NCI-H460 (cell line): Measurements from ENCODE around the gene GPRC5B. TPM values are rescaled to one million over a fixed set of nuclear protein-coding genes. Genes with fewer than 3 reads are reported as not detected.

Source experiments
- DNase-seq: peaks from one replicate; pipeline ENCODE4 v3.0.0-alpha.2; 2016; ENCODE audit warnings: low read depth; ENCODE audit errors: extremely low read depth
- total RNA-seq: library from RNA; depleted of rRNA; stranded (reverse); fragments of >200 nt; shearing (Covaris generic); gene quantifications from 2 replicates; pipeline ENCODE4 v1.2.3, GENCODE V29; 2014

Gene GPRC5B
- total RNA-seq, 1 experiment from 2014 or later, result 0.10 TPM

DNA sequence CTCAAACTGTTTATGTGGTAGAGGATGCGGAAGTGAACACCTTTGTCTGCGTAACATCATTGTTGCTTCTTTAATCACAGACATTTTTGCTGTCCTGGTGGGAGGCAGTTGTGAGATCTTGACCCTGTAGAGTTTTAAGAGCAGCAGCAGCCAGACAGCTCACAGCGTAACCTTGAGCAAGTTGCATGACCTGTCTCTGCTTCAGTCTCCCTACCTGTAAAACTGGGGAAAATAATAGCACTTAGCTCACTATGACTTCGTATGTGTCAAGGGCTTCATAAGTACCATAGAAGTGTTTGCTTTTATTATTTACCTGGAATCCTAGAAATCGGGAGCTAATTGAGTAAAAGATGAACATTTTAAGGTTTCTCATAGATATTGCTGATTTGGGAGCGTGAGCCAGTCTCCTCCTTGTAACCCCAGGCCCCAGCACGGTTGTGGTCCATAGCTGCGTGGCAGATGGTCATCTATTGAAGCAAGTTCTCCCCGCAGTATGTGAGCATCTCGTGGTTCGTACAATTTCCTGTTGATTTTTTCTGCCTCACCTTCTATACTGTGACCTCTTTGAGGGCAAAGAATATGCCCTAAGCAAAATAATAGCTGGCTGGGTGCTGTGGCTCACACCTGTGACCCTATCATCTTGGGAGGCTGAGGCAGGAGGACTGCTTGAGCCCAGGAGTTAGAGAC is 34.4 kb downstream of the GPRC5B start:
- DNase-seq, result no peak

DNA sequence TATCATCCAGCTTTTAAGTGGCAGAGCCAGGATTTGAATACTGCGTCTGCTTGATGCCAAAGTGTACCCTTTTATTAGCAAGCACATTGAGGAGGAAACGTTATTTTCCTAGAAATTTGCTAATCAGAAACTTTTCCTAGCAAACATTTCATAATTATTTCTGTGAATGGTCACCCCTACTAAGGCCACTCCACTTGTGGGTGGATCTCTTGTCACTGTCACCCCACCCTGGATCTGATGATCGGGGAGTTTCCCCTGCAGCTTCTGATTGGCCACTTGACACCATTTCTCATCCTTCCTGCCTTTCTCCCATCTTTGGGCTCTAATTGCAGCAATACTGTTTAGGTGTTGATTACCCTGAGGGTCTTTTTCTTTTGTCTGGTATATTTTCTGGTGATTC is 35.9 kb downstream of the GPRC5B start:
- DNase-seq, result no peak

DNA sequence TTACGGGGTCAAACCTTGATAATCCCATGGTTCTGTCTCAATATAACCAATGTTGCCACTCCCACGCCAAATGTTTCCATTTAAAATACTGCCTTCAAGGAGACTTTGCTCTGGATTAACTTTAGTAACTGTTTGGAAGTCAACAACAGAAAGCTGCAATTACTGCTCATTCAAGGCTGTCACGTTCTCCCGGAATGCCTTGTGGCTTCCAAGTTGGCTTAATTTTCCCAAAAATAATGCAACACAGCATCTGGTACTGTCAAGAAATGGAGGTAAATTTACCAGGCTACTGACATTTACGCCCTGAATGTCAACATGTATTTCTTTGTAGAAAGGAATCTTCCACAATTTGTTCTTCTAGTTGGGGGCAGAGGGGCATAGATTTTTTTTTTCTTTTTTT is 38.2 kb downstream of the GPRC5B start:
- DNase-seq, result no peak

DNA sequence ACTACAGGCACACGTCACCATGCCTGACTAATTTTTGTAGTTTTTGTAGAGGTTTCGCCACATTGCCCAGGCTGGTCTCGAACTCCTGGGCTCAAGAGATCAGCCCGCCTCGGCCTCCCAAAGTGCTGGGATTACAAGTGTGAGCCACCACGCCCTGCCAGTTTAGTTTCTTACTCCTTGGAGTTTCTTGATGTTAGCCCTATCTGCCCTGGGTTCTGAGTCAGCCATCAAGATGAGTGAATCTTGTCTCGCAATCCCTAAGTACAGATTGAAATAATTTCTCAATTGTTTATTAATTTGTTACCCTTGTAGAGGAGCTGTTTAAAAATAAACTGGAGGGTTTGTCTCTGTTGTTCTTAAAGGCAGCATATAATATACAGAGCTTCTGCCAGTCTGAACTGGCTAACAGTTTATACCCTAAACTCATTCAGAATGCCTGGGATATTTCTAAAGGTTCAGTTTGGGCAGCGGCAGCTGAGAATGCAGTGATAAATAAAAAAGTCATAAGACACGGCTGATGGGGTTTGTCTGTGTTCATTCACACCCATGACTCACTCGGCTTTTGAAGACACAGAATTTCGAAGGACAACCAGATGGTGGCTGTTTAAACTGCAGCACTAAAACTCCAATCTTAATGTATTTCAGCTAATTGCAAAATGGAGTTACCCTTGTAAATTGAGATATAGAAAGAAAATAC is 39.6 kb downstream of the GPRC5B start:
- DNase-seq, result no peak

DNA sequence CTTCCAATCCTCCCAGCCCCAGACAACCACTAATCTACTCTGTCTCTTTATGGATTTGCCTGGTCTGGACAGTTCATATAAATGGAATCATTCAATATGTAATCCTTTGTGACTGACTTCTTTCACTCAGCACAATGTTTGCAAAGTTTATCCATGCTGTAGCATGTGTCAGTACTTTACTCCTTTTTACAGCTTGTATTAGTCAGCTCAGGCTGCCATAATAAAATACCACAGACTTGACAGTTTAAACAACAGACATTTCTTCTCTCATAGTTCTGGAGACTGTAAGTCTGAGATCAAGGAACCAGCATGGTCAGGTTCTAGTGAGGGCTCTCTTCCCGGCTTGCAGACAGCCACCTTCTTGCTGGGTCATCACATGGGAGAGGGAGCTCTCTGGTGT is 41.3 kb downstream of the GPRC5B start:
- no peak for DNase-seq

DNA sequence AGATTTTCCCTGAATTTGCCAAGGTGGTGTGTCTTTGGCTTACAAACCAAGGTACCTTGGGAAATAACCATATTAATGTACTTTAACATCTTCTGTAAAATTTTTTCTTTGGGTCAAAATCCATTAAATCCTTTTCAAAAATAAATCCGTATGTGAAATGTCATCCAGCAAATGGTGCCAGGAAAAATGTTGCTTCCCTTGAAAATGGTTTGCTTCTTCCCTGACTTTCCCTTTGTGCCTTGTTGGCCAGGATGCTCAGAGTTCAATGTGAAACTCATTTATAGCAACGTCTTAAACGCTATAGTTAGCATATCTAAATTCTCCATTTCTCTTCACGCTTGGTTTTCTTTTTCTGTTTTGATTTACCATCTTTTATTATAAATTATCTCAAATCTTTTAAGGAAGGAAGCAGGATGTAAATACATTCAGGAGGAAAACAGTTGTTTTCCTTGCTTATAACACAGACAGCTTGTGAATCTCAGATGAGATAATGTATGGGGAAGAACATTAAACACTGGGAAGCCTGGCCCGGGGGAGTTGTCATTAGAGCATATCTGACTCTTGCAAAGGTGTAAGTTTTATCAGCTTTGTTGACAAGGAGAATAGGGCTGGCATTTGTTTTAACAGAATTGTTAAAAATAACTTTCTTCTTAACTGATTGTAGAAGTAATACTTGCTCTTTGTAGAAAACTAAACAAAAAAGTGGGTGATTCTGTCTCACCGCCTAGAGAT is 42.1 kb downstream of the GPRC5B start:
- DNase-seq, result no peak

DNA sequence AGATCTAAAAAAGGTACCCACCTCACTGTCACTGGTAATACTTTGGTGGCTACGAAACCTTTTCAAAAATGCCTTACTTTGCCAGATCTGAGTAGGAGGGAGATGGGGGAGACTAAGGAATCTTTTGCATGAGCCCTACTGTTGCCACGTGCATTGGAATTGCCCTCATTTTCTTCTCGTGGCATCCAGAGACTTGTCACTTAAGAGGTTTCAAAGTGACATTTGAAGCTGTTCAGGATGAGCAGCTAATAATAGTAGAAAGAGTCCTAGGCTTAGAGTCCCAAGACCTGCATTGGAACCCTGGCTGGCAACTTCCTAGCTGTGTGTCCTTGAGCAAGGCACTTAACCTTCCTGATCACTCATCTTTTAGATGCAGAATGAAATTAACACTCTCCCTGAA is 43.5 kb downstream of the GPRC5B start:
- DNase-seq, result no peak

DNA sequence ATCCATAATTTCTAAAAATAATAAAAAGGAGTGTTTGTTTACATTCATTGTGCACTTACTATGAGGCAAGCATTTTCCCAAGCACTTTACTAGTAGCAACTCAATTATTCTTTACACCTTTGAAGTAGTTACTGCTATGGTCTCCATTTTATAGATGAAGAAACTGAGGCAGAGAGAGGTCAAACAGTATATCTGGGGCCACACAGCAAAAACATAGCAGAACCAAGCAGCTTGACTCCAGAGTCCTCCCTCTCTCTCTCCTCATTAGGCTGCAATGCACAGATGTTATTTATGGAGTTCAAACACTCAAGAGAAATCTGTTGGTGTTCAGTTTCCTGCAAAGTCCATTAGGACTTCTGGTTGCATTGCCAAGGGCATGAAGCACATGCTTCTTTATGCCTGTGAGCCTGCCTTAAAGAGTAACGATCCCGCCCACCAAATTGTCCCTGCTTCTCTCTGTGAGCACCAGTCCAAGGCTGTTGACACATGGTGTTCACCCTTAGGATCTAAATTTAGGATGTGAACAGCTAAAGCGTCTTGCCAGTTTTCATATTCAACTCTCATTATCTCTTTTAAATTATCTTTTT is 44.0 kb downstream of the GPRC5B start:
- DNase-seq, result no peak

DNA sequence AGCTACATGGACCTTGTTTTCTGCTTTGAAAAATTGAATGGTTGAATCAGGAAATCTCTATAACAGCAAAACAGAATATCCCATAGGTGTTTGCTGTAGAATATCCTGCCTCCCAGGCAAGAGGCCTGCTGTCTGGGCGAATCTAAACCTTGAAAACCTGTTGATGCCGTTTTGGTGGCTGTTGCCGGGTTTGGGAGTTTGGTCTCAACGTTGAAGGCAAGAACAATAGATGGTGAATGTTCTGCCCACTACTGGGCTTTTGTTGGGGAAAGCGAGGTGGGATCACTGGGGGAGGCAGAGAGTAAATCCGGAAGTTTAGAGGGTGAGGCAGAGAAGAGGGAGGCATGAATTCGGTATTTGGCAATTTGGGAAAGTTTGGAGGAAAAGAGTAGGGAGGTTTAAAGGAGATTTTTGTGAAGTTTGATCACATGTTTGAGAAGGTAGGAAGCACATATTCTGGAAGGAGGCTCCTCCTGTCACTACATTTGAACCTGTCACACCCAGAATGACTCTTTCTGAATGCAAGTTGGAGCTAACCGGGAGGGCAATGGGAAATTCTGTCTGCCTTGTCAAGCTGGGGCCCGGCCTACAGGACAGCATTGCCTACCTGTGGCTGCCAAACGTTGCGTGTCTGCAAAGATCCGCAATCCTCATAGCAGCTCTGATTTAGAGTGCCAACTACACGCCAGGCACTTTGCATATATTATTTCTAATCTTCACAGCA is 46.5 kb downstream of the GPRC5B start:
- no peak for DNase-seq

DNA sequence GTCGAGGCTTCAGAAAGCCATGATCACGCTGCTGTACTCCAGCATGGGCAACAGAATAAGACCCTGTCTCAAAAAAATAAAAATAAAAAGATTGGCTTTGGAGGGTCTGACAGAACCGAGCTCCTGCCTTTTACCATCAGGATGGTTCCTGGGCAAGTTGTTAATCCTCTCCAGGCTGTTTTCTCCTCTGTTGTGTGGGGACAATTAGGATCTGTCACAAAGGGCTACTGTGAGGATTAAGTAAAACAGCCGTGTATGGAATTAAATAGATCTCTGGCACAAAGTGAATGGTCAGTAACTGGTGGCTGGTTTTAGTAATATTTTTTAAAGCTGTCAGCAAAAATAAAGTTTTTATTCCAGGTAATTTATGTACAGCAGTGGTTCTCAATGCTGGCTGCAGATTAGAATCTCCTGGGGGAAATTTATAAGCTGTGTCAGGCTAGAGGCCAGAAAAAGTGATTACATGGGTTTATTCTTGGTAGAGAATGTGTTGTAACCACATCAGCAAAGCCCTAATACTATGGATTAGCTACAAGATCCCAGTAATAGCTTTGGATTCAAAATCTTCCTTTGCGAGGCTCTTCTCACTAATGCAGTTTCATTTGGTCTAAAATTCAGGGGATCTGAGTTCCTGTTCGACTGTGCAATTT is 47.2 kb downstream of the GPRC5B start:
- DNase-seq, result no peak

DNA sequence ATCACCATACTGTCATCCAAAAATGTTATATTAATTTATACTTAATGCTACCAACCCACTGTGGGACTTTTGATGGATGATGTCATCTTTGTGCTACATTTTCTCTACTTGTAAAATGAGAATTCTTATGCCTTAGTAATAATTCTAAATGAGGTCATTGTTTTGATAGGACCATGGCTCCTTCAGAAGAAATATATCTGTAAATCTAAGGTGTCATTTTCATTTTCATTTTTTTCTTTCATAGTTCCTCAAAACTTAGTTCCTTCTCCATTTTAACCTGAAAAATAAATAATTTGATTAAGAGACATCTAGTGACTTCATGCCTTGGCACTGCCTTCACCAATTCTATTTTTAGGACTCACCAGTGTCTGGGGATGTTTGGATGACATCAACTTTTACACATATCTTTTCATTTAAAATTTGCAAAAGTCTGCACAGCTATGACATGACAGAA is 48.7 kb downstream of the GPRC5B start:
- no peak for DNase-seq

DNA sequence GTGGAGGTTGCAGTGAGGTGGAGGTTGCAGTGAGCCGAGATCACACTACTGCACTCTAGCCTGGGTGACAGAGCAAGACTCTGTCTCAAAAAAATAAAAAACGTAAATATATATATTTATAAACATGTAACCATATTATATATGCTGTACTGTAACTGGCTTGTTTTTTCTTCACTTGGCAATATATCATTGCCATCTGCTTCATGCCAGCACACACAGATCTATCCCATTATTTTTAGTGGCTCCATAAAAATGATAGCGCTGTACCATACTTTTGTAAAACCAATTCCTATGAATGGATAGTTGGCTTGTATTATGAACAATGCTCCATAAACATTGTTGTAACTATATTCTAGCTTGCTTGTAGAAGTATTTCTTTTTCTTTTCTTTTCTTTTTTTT is 49.5 kb downstream of the GPRC5B start:
- DNase-seq, result no peak

DNA sequence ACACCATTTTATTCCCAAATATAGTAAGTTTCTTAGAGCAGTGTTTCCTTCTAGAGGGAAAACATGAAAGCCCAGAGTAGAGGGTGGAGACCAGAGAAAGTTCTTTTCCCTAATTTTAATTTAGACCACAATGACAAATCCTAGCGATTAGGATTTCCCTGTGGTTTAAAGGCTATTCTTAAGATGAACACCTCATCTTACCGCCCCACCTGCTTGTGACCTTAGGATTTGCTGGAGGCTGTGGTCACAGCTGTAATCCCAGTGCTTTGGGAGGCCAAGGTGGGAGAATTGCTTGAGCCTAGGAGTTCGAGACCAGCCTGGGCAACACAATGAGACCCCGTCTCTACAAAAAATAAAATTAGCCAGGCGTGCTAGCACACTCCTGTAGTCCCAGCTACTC is 51.1 kb downstream of the GPRC5B start:
- DNase-seq, result no peak

DNA sequence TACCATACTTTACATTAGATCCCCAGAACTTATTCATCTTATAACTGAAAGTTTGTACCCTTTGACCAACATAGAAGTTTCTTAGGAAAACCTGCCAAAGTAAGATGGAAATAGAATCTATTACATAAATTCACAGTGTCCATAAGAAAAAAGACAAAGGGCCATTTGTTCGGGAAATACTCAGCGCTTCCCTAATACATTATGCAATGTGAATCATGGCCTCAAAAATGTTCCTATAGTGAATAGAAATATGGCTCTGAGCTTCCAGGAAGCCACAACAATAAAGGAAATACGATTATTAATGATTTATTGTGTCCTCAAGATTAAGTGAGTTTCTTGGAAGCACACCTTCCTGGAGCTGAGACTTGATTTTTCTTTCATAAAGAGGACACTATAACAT is 51.5 kb downstream of the GPRC5B start:
- DNase-seq, result no peak

DNA sequence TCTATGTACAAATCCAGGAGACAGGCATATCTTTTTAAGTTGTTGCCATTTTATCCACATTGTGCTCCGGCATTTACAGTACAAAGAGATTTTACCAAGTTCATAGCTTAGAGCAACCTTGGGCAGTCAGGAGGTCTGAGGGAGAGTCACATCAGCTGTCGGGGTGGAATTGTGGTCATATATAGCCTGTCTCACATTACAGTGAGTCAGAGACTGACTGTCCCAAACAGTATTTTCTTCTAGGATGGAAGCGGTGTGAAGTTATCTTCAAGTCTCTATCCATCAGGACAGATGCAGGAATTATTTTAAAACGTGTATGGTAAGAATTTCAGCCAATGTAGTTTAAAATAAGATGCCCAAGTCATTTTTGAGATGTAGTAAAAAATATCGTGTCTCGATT is 53.0 kb downstream of the GPRC5B start:
- no peak for DNase-seq

DNA sequence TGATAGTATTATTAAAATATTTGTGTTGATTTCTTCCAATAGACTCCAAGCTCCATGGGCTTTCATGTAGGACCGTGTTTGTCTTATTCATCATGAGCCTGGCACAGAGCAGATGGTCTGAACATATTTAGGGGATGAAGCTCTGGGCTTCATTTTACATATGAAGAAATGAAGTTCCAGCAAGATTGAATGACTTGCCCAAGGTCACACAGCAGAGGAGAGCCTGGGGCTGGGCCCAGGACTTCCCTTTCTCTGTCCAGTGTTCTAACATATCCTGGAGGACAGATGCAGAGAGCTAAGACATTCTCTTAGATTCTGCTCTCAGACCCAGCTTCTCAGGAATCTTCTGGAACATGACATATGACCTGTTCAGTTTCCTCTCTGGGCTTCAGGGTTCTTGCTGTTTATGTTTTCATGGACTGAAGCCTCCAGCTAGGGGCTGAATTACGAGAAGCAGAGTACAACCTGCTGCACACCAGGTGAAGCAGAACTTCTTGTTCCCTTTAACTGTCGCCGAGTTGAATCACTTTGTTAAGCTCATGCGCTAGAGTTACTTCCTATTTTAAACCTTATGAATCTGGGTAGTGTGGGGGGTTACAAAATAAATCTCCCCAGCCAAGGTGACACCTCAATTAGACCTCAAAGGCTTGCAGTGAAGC is 53.6 kb downstream of the GPRC5B start:
- DNase-seq, result no peak

DNA sequence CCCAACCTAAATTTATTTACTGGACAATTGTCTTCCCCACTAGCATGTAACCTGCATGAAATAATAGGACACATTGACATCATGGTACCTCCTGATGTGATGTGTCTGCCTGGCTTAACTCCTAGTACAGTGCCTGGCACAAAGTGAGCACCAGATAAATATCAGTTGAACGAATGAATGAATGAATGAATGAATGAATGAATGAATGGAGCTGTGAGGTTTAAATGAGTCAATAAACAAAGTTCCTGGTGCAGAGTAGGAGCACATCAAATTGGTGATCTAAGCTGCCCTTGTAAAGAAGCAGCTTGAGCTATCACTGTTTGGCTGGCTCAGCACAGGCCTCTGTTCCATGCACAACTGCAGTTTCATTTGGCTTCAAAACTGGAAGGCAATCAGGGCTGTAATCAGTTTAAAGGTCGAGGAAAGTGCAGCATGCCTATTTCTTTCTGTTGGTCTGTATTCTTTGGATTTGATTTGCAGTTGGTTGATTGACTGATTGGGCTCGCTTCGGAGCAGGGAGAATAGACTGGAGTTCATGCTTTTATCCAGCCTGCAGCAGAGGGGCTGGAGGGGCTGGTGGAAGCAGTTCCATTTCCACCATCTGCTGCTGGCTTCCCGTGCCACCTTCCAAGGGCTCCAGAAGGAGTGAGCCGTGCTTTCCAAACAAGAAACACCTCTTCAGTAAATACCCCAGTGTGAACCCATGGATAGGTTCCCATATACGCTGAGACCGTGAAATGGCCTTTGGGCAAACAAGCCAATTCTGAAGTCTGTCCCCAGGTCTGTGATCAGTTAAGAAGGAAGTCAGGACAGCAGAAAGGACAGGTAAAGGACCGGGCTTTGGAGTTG is 54.6 kb downstream of the GPRC5B start:
- no peak for DNase-seq

DNA sequence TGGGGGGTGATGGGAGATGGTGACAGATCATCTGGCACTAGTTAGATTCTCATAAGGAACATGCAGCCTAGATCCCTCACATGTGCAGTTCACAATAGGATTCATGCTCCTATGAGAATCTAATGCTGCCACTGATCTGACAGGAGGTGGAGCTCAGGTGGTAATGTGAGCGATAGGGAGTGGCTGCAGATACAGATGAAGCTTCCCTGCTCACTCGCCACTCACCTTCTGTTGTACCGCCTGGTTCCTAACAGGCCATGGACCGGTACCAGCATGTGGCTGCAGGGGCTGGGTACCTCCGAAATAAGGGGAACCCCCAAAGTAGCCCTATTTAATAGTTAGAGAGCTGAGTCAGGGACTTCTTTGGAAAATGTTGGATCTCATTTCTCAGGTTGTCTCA is 60.4 kb downstream of the GPRC5B start:
- no peak for DNase-seq

DNA sequence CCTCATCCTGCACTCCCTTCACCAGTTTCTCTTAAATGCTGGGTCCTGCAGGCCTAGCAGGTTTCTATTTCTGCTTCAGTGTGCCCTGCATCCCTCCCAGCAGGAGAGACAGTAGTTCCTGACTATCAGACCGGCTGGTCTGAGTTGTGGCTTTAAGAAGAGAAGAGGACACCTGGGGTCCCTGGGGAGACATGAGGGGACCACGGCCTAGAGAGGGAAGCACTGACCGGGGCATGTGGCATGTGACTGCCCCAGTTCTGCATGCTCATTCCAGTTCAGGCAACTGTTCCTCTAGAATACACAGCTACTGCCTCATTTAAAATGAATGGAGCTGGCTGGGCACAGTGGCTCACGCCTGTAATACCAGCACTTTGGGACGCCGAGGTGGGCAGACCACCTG is 61.3 kb downstream of the GPRC5B start:
- DNase-seq, result no peak
